ENCODE data around the gene HEPHL1. TPM values are rescaled to one million over a fixed set of nuclear protein-coding genes. Genes with fewer than 3 reads are reported as not detected.

Gene HEPHL1
- total RNA-seq, 1 donor from 2014 or later = 0.02 TPM

DNA sequence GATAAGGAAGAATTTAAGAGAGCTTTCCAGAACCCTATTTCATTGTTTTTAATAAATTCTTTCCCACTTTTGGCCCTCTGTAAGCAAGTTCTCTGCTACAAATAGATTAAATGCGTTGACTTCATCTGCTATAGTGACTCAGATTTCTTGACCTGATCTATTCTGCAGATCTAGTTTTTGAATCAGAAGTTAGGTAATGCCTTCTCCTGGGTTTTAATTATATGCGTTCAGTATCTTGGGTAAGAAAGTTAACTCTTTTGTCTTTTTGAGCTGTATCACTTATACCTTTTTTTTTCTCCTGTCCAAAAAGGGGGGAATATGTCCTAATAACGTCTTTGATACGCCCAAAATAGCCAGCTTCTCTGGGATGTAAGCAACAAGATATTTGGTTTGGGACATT is 2.4 kb upstream of the HEPHL1 start:
- Mint-ChIP-seq H3K9me3 (no peaks in the 10 kb centered on the region), H3K27ac (no peak overlapping the region), H3K27me3 (ENCODE audit: insufficient read depth, low read depth) (no peaks in the 10 kb centered on the region), H3K4me3 (no peak overlapping the region), H3K36me3 (no peaks in the 10 kb centered on the region), H3K4me1 (no peaks in the 10 kb centered on the region)
- no peaks in the 10 kb centered on the region for H3K4me1 ChIP-seq
- H4K20me1 ChIP-seq (ENCODE audit: low read depth) = no peaks in the 10 kb centered on the region
- no peak for TF ChIP-seq EZH2 (IDR thresholded peaks at IDR 0.05)
- TF ChIP-seq EZH2phosphoT487 (IDR thresholded peaks at IDR 0.05) = no peak
- TF ChIP-seq, protein P1, sequence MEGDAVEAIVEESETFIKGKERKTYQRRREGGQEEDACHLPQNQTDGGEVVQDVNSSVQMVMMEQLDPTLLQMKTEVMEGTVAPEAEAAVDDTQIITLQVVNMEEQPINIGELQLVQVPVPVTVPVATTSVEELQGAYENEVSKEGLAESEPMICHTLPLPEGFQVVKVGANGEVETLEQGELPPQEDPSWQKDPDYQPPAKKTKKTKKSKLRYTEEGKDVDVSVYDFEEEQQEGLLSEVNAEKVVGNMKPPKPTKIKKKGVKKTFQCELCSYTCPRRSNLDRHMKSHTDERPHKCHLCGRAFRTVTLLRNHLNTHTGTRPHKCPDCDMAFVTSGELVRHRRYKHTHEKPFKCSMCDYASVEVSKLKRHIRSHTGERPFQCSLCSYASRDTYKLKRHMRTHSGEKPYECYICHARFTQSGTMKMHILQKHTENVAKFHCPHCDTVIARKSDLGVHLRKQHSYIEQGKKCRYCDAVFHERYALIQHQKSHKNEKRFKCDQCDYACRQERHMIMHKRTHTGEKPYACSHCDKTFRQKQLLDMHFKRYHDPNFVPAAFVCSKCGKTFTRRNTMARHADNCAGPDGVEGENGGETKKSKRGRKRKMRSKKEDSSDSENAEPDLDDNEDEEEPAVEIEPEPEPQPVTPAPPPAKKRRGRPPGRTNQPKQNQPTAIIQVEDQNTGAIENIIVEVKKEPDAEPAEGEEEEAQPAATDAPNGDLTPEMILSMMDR (IDR thresholded peaks at IDR 0.05) = no peak
- no peak for DNase-seq (ENCODE audit: low spot score)
- H3K79me2 ChIP-seq (ENCODE audit: low read depth) = no peaks in the 10 kb centered on the region
- no peaks in the 10 kb centered on the region for H3K27me3 ChIP-seq
- H3K9me3 ChIP-seq (ENCODE audit: low read depth) = no peaks in the 10 kb centered on the region
- no peak overlapping the region for H3K4me2 ChIP-seq
- H3K27ac ChIP-seq = no peak overlapping the region
- H2AFZ ChIP-seq (replicated peaks) = no peak overlapping the region
- no peak overlapping the region for H3K4me3 ChIP-seq
- H3K9ac ChIP-seq = no peak overlapping the region
- H3K36me3 ChIP-seq = no peaks in the 10 kb centered on the region
- H3F3A ChIP-seq (ENCODE audit: low read depth) = no peaks in the 10 kb centered on the region

DNA sequence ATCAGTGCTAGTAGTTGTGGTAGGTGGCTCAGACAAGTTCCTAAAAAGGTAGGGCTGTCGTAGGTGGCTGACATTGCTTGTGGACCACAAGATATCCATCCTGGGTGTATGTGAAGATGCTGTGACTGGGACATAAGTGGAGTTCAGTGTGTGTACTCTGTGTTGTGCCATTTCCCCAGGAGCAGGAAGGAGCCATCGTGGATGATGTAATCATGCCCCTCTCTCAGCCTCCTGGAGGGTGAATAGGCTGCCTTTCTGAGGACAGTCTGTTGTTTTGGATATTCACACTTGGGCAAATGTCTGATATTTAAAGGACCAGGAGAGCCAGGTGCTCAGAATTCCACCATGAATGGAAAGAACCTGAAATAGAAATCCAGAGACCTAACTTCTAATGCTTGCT is 2.7 kb downstream of the HEPHL1 start:
- Mint-ChIP-seq H3K4me1 (no peaks in the 10 kb centered on the region), H3K9me3 (no peaks in the 10 kb centered on the region), H3K27me3 (ENCODE audit: insufficient read depth, low read depth) (no peaks in the 10 kb centered on the region), H3K27ac (no peak overlapping the region), H3K4me3 (no peak overlapping the region), H3K36me3 (no peaks in the 10 kb centered on the region)
- TF ChIP-seq, protein P1 (IDR thresholded peaks at IDR 0.05) = no peak
- no peak for TF ChIP-seq EZH2phosphoT487 (IDR thresholded peaks at IDR 0.05)
- no peak for TF ChIP-seq EZH2 (IDR thresholded peaks at IDR 0.05)
- Histone ChIP-seq H3K9ac (no peak overlapping the region), H3F3A (ENCODE audit: low read depth) (no peaks in the 10 kb centered on the region), H3K4me2 (no peak overlapping the region), H3K27ac (no peak overlapping the region), H3K9me3 (ENCODE audit: low read depth) (no peaks in the 10 kb centered on the region), H4K20me1 (ENCODE audit: low read depth) (no peaks in the 10 kb centered on the region), H3K36me3 (no peaks in the 10 kb centered on the region), H3K4me3 (no peak overlapping the region), H2AFZ (replicated peaks) (no peak overlapping the region), H3K79me2 (ENCODE audit: low read depth) (no peaks in the 10 kb centered on the region), H3K27me3 (no peaks in the 10 kb centered on the region), H3K4me1 (no peaks in the 10 kb centered on the region)
- no peak for DNase-seq (ENCODE audit: low spot score)

DNA sequence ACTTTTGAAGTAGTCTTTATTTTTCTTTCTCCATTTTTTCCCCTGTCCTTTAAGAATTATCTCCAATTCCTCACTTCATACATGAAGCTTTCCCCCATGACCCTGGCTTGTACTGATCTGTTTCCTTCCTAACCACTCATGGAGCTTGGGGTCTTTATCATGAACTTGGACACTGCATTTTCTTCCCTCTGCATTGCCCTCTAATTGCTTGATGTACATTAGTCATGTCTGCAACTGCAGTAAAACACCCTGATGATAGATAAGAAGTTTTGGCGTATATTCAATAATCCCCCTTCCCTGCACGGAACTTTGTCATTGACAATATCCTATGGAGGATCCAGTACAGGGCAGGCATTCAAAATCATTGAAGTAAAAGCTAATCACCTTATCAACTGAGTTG is 3.4 kb downstream of the HEPHL1 start:
- Mint-ChIP-seq H3K4me1 (no peaks in the 10 kb centered on the region), H3K9me3 (no peaks in the 10 kb centered on the region), H3K27ac (no peak overlapping the region), H3K4me3 (no peak overlapping the region), H3K27me3 (ENCODE audit: insufficient read depth, low read depth) (no peaks in the 10 kb centered on the region), H3K36me3 (no peaks in the 10 kb centered on the region)
- H3K9ac ChIP-seq = no peak overlapping the region
- H3K4me2 ChIP-seq = no peak overlapping the region
- no peak overlapping the region for H3K27ac ChIP-seq
- no peak for TF ChIP-seq EZH2 (IDR thresholded peaks at IDR 0.05)
- no peak for TF ChIP-seq EZH2phosphoT487 (IDR thresholded peaks at IDR 0.05)
- TF ChIP-seq, protein P1 (IDR thresholded peaks at IDR 0.05) = no peak
- H4K20me1 ChIP-seq (ENCODE audit: low read depth) = no peaks in the 10 kb centered on the region
- H3K36me3 ChIP-seq = no peaks in the 10 kb centered on the region
- H2AFZ ChIP-seq (replicated peaks) = no peak overlapping the region
- H3K27me3 ChIP-seq = no peaks in the 10 kb centered on the region
- H3K4me1 ChIP-seq = no peaks in the 10 kb centered on the region
- H3K9me3 ChIP-seq (ENCODE audit: low read depth) = no peaks in the 10 kb centered on the region
- no peak overlapping the region for H3K4me3 ChIP-seq
- no peak for DNase-seq (ENCODE audit: low spot score)
- no peaks in the 10 kb centered on the region for H3F3A ChIP-seq (ENCODE audit: low read depth)
- no peaks in the 10 kb centered on the region for H3K79me2 ChIP-seq (ENCODE audit: low read depth)

All from neural progenitor cell (in vitro differentiated cells).